ENCODE results near the gene USP40.
"Not testable (repeated sequence)": the region's sequence is repeated elsewhere in the genome, so short reads cannot be mapped to it uniquely, and the experiment has no call there.

Gene USP40

DNA sequence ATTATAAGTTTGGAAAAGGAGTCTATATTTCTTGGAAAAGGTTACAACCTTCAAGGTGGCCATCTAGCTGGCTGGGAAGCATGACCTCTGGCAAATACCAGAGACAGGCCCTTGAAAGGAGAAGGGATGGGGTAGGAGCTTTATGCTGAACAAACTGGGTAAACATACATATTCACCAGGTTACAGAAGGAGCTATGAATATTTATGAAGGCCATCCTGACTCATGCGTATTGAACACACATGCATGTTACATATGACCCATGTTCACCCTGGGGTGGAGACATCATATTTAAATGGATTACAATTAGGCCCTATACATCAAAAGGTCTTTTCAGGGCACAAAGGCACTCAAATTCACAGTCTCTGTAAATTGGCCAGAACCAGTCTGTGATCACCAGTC lies 26.1 kb upstream of the USP40 start:
- H3K4me1 ChIP-seq (ENCODE audit: control insufficient read depth, insufficient read depth, low read length); H3K4me2 ChIP-seq (ENCODE audit: low read length); H3K36me3 ChIP-seq (ENCODE audit: insufficient read depth, low read length); H3K9ac ChIP-seq (ENCODE audit: low read depth, low read length); H3K4me3 ChIP-seq (ENCODE audit: low read length); H3K27me3 ChIP-seq (ENCODE audit: control insufficient read depth, insufficient read depth, low read length); H3K9me3 ChIP-seq (replicated peaks; ENCODE audit: low read length): not testable (repeated sequence)

DNA sequence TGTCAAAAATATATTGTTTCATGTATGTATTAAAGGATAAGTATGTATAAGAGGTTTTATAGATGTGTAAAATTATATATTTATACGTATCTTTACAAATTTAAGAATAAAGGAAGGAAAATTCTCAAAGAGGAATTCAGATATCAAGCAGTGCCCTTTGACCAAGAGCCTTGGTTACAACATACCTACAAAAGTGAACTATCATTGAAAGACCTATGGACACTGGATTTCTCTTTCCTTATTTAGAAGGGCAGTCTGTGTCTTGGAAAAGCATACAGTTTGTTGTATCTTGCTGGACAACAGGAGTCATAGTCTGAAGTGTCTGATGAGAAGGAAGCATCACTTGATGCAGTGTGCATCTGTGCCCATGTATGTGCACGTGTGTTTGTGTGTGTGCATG lies 21.8 kb upstream of the USP40 start:
- H3K9ac ChIP-seq (ENCODE audit: low read depth, low read length) = no peak overlapping the region
- no peak overlapping the region for H3K4me2 ChIP-seq (ENCODE audit: low read length)
- no peaks in the 10 kb centered on the region for H3K9me3 ChIP-seq (replicated peaks; ENCODE audit: low read length)
- H3K36me3 ChIP-seq (ENCODE audit: insufficient read depth, low read length) = no peaks in the 10 kb centered on the region
- no peaks in the 10 kb centered on the region for H3K4me1 ChIP-seq (ENCODE audit: control insufficient read depth, insufficient read depth, low read length)
- H3K4me3 ChIP-seq (ENCODE audit: low read length) = no peak overlapping the region
- H3K27me3 ChIP-seq (ENCODE audit: control insufficient read depth, insufficient read depth, low read length) = no peaks in the 10 kb centered on the region

DNA sequence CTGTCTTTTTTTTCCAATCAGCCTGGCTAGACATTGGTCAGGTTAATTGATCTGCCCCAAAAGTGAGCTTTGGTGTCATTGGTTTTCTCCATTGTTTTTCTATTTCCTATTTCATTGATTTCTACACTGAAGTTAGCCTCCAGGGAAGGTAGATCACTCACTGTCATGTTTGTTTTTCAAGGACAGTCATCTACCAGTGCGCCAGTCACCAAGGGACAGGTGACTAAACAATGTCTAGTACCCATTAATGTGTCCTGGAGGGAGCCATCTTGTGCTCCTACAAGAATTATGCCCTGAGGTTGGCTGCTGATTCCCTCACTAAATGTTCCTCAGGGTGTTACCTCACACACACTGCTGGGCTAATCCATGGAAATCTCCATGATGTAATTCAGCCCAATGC lies 17.6 kb upstream of the USP40 start:
- Histone ChIP-seq H3K36me3 (ENCODE audit: insufficient read depth, low read length) (no peaks in the 10 kb centered on the region), H3K27me3 (ENCODE audit: control insufficient read depth, insufficient read depth, low read length) (no peaks in the 10 kb centered on the region), H3K4me1 (ENCODE audit: control insufficient read depth, insufficient read depth, low read length) (no peaks in the 10 kb centered on the region), H3K4me2 (ENCODE audit: low read length) (no peak overlapping the region), H3K9ac (ENCODE audit: low read depth, low read length) (no peak overlapping the region), H3K4me3 (ENCODE audit: low read length) (no peak overlapping the region), H3K9me3 (replicated peaks; ENCODE audit: low read length) (no peaks in the 10 kb centered on the region)

DNA sequence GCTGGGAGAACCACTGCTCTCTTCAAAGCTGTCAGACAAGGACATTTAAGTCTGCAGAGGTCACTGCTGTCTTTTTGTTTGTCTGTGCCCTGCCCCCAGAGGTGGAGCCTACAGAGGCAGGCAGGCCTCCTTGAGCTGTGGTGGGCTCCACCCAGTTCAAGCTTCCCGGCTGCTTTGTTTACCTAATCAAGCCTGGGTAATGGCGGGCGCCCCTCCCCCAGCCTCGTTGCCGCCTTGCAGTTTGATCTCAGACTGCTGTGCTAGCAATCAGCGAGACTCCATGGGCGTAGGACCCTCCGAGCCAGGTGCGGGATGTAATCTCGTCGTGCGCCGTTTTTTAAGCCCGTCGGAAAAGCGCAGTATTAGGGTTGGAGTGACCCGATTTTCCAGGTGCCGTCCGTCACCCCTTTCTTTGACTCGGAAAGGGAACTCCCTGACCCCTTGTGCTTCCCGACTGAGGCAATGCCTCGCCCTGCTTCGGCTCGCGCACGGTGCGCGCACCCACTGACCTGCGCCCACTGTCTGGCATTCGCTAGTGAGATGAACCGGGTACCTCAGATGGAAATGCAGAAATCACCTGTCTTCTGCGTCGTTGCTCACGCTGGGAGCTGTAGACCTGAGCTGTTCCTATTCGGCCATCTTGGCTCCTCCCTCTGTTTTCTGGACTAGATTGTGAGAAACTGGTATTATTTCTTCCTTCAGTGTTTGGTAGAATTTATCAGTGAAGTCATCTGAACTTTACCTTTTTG lies 16.8 kb upstream of the USP40 start:
- H3K4me3 ChIP-seq (ENCODE audit: low read length); H3K4me2 ChIP-seq (ENCODE audit: low read length); H3K27me3 ChIP-seq (ENCODE audit: control insufficient read depth, insufficient read depth, low read length); H3K9me3 ChIP-seq (replicated peaks; ENCODE audit: low read length); H3K4me1 ChIP-seq (ENCODE audit: control insufficient read depth, insufficient read depth, low read length); H3K9ac ChIP-seq (ENCODE audit: low read depth, low read length); H3K36me3 ChIP-seq (ENCODE audit: insufficient read depth, low read length): not testable (repeated sequence)

DNA sequence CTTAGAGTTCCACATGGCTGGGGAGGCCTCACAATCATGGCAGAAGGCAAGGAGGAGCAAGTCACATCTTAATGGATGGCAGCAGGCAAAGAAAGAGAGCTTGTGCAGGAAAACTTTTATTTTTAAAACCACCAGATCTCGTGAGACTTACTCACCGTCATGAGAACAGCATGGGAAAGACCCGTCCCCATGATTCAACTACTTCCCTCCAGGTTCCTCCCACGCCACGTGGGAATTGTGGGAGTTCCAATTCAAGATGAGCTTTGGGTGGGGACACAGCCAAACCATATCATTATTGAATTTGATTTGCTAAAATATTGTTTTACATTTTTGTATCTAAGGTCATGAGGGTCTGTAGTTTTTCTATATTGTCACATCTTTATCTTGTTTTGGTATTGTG lies 10.8 kb upstream of the USP40 start:
- not testable (repeated sequence) for H3K4me1 ChIP-seq (ENCODE audit: control insufficient read depth, insufficient read depth, low read length); H3K36me3 ChIP-seq (ENCODE audit: insufficient read depth, low read length); H3K4me2 ChIP-seq (ENCODE audit: low read length); H3K4me3 ChIP-seq (ENCODE audit: low read length); H3K27me3 ChIP-seq (ENCODE audit: control insufficient read depth, insufficient read depth, low read length); H3K9me3 ChIP-seq (replicated peaks; ENCODE audit: low read length); H3K9ac ChIP-seq (ENCODE audit: low read depth, low read length)

DNA sequence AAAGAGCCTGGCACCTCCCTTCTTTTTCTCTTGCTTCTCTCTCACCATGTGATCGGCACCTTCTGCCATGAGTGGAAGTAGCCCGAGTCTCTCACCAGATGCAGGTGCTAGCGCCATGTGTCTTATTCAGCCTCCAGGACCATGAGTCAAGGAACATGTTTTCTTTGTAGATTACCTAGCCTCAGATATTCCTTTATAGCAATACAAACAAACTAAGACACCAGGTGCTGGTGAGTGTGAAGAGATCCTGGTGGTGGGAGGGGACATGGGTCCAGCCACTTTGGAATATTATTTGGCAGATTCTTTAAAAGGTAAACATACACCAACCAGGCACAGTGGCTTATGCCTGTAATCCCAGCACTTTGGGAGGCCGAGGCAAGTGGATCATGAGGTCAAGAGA lies 5.9 kb upstream of the USP40 start:
- no peak overlapping the region for H3K4me3 ChIP-seq (ENCODE audit: low read length)
- no peaks in the 10 kb centered on the region for H3K9me3 ChIP-seq (replicated peaks; ENCODE audit: low read length)
- no peaks in the 10 kb centered on the region for H3K36me3 ChIP-seq (ENCODE audit: insufficient read depth, low read length)
- H3K4me2 ChIP-seq (ENCODE audit: low read length) = no peak overlapping the region
- no peak overlapping the region for H3K9ac ChIP-seq (ENCODE audit: low read depth, low read length)
- no peaks in the 10 kb centered on the region for H3K4me1 ChIP-seq (ENCODE audit: control insufficient read depth, insufficient read depth, low read length)
- H3K27me3 ChIP-seq (ENCODE audit: control insufficient read depth, insufficient read depth, low read length) = peaks cover 8% of the 10 kb centered on the region

DNA sequence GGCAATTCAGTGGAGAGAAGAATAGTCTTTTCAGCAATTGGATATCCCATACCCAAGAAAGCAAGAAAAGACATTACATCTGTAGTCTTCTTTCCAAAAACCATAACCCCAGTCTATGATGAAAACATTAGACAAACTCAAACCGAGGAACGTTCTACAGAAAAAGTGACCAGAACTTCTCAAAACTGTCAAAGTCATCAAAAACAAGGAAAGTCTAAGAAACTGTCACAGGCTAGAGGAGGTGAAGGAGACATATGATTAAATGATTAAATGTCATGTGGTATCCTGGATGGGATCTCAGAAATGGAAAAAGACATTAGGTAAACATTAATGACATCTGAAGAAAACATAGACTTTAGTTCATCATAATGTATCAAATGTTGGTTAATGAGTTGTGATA lies 4.9 kb upstream of the USP40 start:
- Histone ChIP-seq H3K4me2 (ENCODE audit: low read length) (no peak overlapping the region), H3K27me3 (ENCODE audit: control insufficient read depth, insufficient read depth, low read length) (peaks cover 8% of the 10 kb centered on the region), H3K9me3 (replicated peaks; ENCODE audit: low read length) (no peaks in the 10 kb centered on the region), H3K36me3 (ENCODE audit: insufficient read depth, low read length) (no peaks in the 10 kb centered on the region), H3K4me3 (ENCODE audit: low read length) (no peak overlapping the region), H3K4me1 (ENCODE audit: control insufficient read depth, insufficient read depth, low read length) (no peaks in the 10 kb centered on the region), H3K9ac (ENCODE audit: low read depth, low read length) (no peak overlapping the region)

DNA sequence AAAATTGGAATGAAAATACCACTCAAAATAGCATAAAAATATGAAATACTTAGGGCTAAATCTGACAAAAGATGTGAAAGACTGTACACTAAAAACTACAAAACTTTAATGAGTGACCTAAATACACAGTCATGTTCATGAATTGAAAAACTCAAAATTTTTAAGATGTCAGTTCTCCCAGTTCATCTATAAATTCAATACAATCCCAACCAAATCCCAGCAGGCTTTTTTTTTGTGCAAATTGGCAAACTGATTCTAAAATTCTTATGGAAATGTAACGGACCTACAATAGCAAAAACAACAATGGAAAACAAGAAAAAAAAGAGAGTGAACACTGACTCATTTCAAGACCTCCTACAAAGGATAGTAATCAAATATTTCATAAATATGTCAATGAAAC lies 4.4 kb upstream of the USP40 start:
- no peak overlapping the region for H3K4me3 ChIP-seq (ENCODE audit: low read length)
- no peaks in the 10 kb centered on the region for H3K4me1 ChIP-seq (ENCODE audit: control insufficient read depth, insufficient read depth, low read length)
- H3K27me3 ChIP-seq (ENCODE audit: control insufficient read depth, insufficient read depth, low read length) = peaks cover 8% of the 10 kb centered on the region
- no peak overlapping the region for H3K9ac ChIP-seq (ENCODE audit: low read depth, low read length)
- no peaks in the 10 kb centered on the region for H3K36me3 ChIP-seq (ENCODE audit: insufficient read depth, low read length)
- no peaks in the 10 kb centered on the region for H3K9me3 ChIP-seq (replicated peaks; ENCODE audit: low read length)
- no peak overlapping the region for H3K4me2 ChIP-seq (ENCODE audit: low read length)

DNA sequence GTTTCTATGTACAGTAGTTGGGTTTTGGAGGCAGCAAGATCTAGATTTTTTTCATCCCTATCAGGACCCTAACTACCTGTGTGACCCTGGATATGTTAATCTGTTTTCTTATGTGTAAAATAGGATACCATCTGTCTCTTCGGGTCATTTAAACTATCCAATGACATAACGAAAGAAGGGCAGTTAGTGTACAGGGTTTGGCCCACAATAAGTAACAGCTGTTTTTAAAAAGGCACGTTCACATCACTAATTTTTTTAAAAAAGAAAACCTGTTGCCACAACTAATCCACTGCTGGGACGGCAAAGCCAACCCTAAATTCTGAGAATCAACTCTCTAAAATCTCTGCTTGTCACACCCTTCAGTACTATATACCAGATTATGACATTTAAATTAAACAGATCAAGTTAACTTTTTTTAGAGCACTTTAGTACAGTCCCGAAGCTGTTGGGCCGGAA lies 869 bp downstream of the USP40 start:
- Histone ChIP-seq H3K9ac (ENCODE audit: low read depth, low read length) (peak overlapping the region; percentile 100), H3K9me3 (replicated peaks; ENCODE audit: low read length) (no peaks in the 10 kb centered on the region), H3K4me2 (ENCODE audit: low read length) (peak overlapping the region; percentile 94), H3K4me1 (ENCODE audit: control insufficient read depth, insufficient read depth, low read length) (peaks cover 5% of the 10 kb centered on the region), H3K4me3 (ENCODE audit: low read length) (peak overlapping the region; percentile 98), H3K36me3 (ENCODE audit: insufficient read depth, low read length) (peaks cover 3% of the 10 kb centered on the region), H3K27me3 (ENCODE audit: control insufficient read depth, insufficient read depth, low read length) (peaks cover 3% of the 10 kb centered on the region)

DNA sequence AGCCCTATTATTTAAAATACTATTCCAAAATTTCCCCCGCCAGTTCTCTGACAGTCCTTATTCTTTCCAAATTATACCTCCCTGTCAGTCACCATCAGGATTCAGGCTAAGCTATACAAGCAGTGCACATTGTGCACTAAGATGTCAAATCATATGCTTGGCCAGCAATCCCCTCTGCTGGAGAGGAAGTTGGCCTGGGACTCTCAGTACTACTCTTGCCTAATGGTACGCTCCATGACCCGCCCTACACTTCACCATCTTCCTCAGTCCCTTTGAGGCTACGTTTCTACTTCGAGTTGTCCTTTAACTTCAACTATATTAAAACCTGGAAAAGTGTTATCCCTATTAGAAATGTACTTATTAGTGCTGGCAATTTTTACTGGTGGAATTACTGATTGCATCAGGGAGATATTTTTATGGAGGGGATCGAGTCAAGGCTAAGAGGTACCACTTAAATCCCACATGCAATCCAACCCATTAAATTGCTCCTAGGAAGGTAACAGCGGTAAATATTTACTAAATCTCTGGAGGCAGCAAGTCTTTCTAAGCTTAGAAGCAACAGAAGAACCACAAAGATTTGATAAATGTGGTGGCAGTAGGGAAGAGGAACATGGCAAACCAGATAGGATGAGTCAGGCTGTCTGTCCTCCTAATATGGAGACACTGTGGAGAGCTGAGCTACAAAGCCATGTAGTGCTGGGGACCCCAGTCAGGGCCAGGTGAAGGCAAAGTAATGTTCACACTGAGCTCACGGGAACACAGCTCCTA lies 2.7 kb downstream of the USP40 start:
- peaks cover 3% of the 10 kb centered on the region for H3K27me3 ChIP-seq (ENCODE audit: control insufficient read depth, insufficient read depth, low read length)

DNA sequence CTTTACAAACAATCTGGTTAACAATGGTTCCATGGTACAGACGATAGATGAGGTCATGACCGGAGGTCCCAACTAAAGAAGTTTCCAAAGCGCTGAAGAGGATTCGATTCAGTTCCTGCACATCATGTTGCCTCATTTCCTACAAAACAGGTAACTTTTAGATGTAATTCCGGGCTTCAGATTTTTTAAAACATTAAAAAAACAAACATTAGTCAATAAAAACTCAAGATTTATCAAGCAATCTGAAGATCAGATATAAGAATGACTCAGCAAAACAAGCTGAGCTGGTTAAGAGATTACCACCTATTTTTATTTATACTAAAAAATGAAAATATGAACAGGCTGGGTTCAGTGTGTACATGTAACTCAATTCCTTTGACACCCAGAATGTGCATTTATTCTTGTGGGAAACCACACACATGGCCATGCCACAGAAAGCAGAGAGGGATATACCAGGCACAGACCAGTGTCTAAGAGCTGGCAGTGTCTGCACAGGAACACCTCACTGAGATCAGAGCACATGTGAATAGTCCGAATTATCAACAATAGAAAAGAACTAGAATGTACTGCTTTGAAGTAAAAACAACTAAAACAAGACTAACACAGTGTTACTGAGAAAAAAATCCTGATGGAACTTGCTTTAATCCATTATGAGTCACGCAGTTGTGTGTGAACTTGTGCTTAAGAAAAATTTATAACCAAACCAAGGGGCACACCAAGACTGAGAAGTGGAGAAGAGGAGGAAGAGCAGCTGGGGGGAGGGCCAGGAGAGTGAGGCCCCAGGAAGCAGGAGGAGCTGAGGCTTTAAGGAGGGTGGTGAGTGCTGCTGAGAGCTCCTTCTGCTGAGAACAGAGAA lies 9.5 kb downstream of the USP40 start:
- Histone ChIP-seq H3K27me3 (ENCODE audit: control insufficient read depth, insufficient read depth, low read length) (no peaks in the 10 kb centered on the region), H3K4me2 (ENCODE audit: low read length) (peak overlapping the region; percentile 32), H3K36me3 (ENCODE audit: insufficient read depth, low read length) (peaks cover 18% of the 10 kb centered on the region), H3K4me3 (ENCODE audit: low read length) (no peak overlapping the region), H3K4me1 (ENCODE audit: control insufficient read depth, insufficient read depth, low read length) (peaks cover 15% of the 10 kb centered on the region), H3K9me3 (replicated peaks; ENCODE audit: low read length) (no peaks in the 10 kb centered on the region), H3K9ac (ENCODE audit: low read depth, low read length) (peak overlapping the region; percentile 38)

More for the DNA sequence above, 2.7 kb downstream of the USP40 start:
- Histone ChIP-seq H3K4me3 (ENCODE audit: low read length) (no peak overlapping the region), H3K9ac (ENCODE audit: low read depth, low read length) (no peak overlapping the region), H3K4me2 (ENCODE audit: low read length) (no peak overlapping the region), H3K4me1 (ENCODE audit: control insufficient read depth, insufficient read depth, low read length) (peaks cover 5% of the 10 kb centered on the region), H3K36me3 (ENCODE audit: insufficient read depth, low read length) (peaks cover 3% of the 10 kb centered on the region), H3K9me3 (replicated peaks; ENCODE audit: low read length) (no peaks in the 10 kb centered on the region)

Measured in skeletal muscle satellite cell (primary cell).